Measurements from ENCODE around the gene FAM184A.

- TF ChIP-seq, protein P1, sequence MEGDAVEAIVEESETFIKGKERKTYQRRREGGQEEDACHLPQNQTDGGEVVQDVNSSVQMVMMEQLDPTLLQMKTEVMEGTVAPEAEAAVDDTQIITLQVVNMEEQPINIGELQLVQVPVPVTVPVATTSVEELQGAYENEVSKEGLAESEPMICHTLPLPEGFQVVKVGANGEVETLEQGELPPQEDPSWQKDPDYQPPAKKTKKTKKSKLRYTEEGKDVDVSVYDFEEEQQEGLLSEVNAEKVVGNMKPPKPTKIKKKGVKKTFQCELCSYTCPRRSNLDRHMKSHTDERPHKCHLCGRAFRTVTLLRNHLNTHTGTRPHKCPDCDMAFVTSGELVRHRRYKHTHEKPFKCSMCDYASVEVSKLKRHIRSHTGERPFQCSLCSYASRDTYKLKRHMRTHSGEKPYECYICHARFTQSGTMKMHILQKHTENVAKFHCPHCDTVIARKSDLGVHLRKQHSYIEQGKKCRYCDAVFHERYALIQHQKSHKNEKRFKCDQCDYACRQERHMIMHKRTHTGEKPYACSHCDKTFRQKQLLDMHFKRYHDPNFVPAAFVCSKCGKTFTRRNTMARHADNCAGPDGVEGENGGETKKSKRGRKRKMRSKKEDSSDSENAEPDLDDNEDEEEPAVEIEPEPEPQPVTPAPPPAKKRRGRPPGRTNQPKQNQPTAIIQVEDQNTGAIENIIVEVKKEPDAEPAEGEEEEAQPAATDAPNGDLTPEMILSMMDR (IDR thresholded peaks at IDR 0.05) = no peak
- peak in 1 of 2 donors; percentile 5 for TF ChIP-seq POLR2AphosphoS5 (IDR thresholded peaks at IDR 0.05; ENCODE audit: insufficient read depth in 1 of 2, low read depth in 1 of 2)
Observed at GRCh38 chr6:119077391-119077642, 1.1 kb downstream of the FAM184A start.
